H1 (cell line): ENCODE results near the gene MRPS26. TPM values are rescaled to one million over a fixed set of nuclear protein-coding genes. Genes with fewer than 3 reads are reported as not detected.

ENCODE experiments used
- CTCF ChIA-PET: fragments of 300-600 bp; sonication (Branson Sonifier 250); formaldehyde crosslinking; loops from one replicate; lab custom pipeline; 2021; ENCODE audit not compliant: partially characterized antibody; lab: Charles Lee
- POLR2A ChIA-PET: fragments of 300-600 bp; sonication (Branson Sonifier 250); formaldehyde crosslinking; loops from one replicate; lab custom pipeline; 2021; ENCODE audit warnings: inconsistent platforms; ENCODE audit not compliant: partially characterized antibody; lab: Charles Lee
- DNase-seq, 2 experiments: peaks; one replicate each; pipeline versions ENCODE4 v3.0.0 to v3.0.0-alpha.2; 2010 to 2022; ENCODE audit warnings: low spot score in 2 of 2, low read depth in 1 of 2, mixed read lengths in 1 of 2
- FAIRE-seq: peaks from 2 replicates; lab custom pipeline; 2011; peaks lifted over from hg19 to GRCh38; lab: Jason Lieb, UNC
- H2AFZ ChIP-seq: 2 replicates; pipeline ENCODE4 v1.8.1; 2012; ENCODE audit warnings: low read length, inconsistent platforms
- H2AK5ac ChIP-seq: 2 replicates; pipeline ENCODE4 v1.6.1; 2013; ENCODE audit warnings: low read depth, low read length
- H2BK120ac ChIP-seq: replicated peaks from 2 replicates; pipeline ENCODE3; 2013; ENCODE audit warnings: low read depth, low read length, inconsistent platforms
- H2BK12ac ChIP-seq: 2 replicates; pipeline ENCODE4 v1.6.1; 2013; ENCODE audit warnings: low read depth, low read length
- H2BK15ac ChIP-seq: 2 replicates; pipeline ENCODE4 v1.6.1; 2013; ENCODE audit warnings: low read length
- H2BK20ac ChIP-seq: 2 replicates; pipeline ENCODE4 v1.6.1; 2013; ENCODE audit warnings: low read length
- H2BK5ac ChIP-seq: 2 replicates; pipeline ENCODE4 v1.6.1; 2013; ENCODE audit warnings: low read depth, low read length
- H3K14ac ChIP-seq: 2 replicates; pipeline ENCODE4 v1.6.1; 2013; ENCODE audit warnings: inconsistent platforms; ENCODE audit not compliant: insufficient read length
- H3K18ac ChIP-seq: 2 replicates; pipeline ENCODE4 v1.6.1; 2013; ENCODE audit warnings: low read length; ENCODE audit errors: extremely low read depth
- H3K23ac ChIP-seq: 2 replicates; pipeline ENCODE4 v1.6.1; 2013; ENCODE audit warnings: inconsistent platforms; ENCODE audit not compliant: insufficient read length
- H3K23me2 ChIP-seq: 2 replicates; pipeline ENCODE4 v1.6.1; 2013; ENCODE audit warnings: low read depth, low read length
- H3K27ac ChIP-seq: 2 replicates; pipeline ENCODE4 v1.6.1; 2011; ENCODE audit warnings: low read depth, low read length, inconsistent platforms
- H3K27me3 ChIP-seq, 4 experiments: replicated peaks in 1 of 4; 1 replicate in 1 of 4; 2 replicates in 3 of 4; pipeline versions ENCODE4 v1.6.1 to v1.8.1; 2011 to 2013; ENCODE audit warnings: low read length in 3 of 4, mild to moderate bottlenecking in 3 of 4, inconsistent platforms in 2 of 4, mixed read lengths in 2 of 4, moderate library complexity in 1 of 4; ENCODE audit not compliant: control insufficient read depth in 3 of 4, insufficient read depth in 3 of 4; ENCODE audit errors: extremely low read depth in 1 of 4
- H3K36me3 ChIP-seq, 4 experiments: 2 replicates each; pipeline versions ENCODE4 v1.6.1 to v1.8.1; 2011 to 2013; ENCODE audit warnings: mild to moderate bottlenecking in 4 of 4, low read length in 3 of 4, moderate library complexity in 2 of 4, control low read depth in 1 of 4, inconsistent platforms in 1 of 4; ENCODE audit not compliant: insufficient read depth in 4 of 4, control insufficient read depth in 2 of 4
- H3K4ac ChIP-seq: replicated peaks from 2 replicates; pipeline ENCODE3; 2013; ENCODE audit warnings: low read length, low read depth, mixed read lengths, inconsistent platforms; ENCODE audit not compliant: insufficient read length
- H3K4me1 ChIP-seq, 4 experiments: replicated peaks in 1 of 4; 1 replicate in 1 of 4; 2 replicates in 3 of 4; pipeline versions ENCODE4 v1.6.1 to v1.8.1; 2011 to 2013; ENCODE audit warnings: low read length in 3 of 4, inconsistent platforms in 2 of 4, mixed read lengths in 1 of 4; ENCODE audit not compliant: insufficient read depth in 4 of 4, control insufficient read depth in 3 of 4
- H3K4me2 ChIP-seq, 2 experiments: 2 replicates each; pipeline versions ENCODE4 v1.6.1 to v1.8.1; 2011 to 2013; ENCODE audit warnings: low read depth in 2 of 2, low read length in 2 of 2, control low read depth in 1 of 2, inconsistent platforms in 1 of 2, mild to moderate bottlenecking in 1 of 2; ENCODE audit not compliant: insufficient read depth in 1 of 2
- H3K4me3 ChIP-seq, 4 experiments: fragments of 200-600, 300-600 bp in 1 of 4; sonication (generic), shearing (Covaris generic), sonication (Bioruptor Twin) in 1 of 4; 2 replicates each; pipeline versions ENCODE4 v1.5.1 to v1.8.1; 2011 to 2016; ENCODE audit warnings: low read length in 4 of 4, low read depth in 3 of 4, control low read depth in 2 of 4, inconsistent platforms in 2 of 4, mild to moderate bottlenecking in 2 of 4, mixed read lengths in 1 of 4, moderate library complexity in 1 of 4; ENCODE audit not compliant: insufficient read depth in 2 of 4; ENCODE audit errors: extremely low read depth in 1 of 4
- H3K56ac ChIP-seq: replicated peaks from 2 replicates; pipeline ENCODE3; 2013; ENCODE audit warnings: low read depth, mild to moderate bottlenecking, mixed read lengths, low read length, inconsistent platforms; ENCODE audit not compliant: insufficient read length
- H3K79me1 ChIP-seq: 2 replicates; pipeline ENCODE4 v1.6.1; 2013; ENCODE audit warnings: low read depth, low read length, control low read depth
- H3K79me2 ChIP-seq, 2 experiments: 2 replicates each; pipeline versions ENCODE4 v1.6.1 to v1.8.1; 2012 to 2013; ENCODE audit warnings: low read length in 2 of 2, mild to moderate bottlenecking in 2 of 2, inconsistent platforms in 1 of 2; ENCODE audit not compliant: insufficient read depth in 2 of 2, control insufficient read depth in 1 of 2
- H3K9ac ChIP-seq, 4 experiments: replicated peaks in 1 of 4; 1 replicate in 1 of 4; 2 replicates in 3 of 4; pipeline versions ENCODE4 v1.6.1 to v1.8.1; 2011 to 2013; ENCODE audit warnings: low read depth in 3 of 4, low read length in 3 of 4, control low read depth in 2 of 4, mild to moderate bottlenecking in 2 of 4, moderate library complexity in 2 of 4, inconsistent platforms in 1 of 4; ENCODE audit errors: extremely low read depth in 1 of 4
- H3K9me3 ChIP-seq, 2 experiments: 2 replicates each; pipeline versions ENCODE4 v1.6.1 to v1.8.1; 2012 to 2013; ENCODE audit warnings: mild to moderate bottlenecking in 2 of 2, moderate library complexity in 2 of 2, control low read depth in 1 of 2, inconsistent platforms in 1 of 2, low read depth in 1 of 2, low read length in 1 of 2, mixed read lengths in 1 of 2; ENCODE audit not compliant: insufficient read depth in 2 of 2
- H4K20me1 ChIP-seq, 2 experiments: replicated peaks in 1 of 2; 2 replicates each; pipeline versions ENCODE3 to v1.8.1; 2011 to 2013; ENCODE audit warnings: inconsistent platforms in 2 of 2, low read length in 2 of 2, mild to moderate bottlenecking in 1 of 2; ENCODE audit not compliant: insufficient read depth in 2 of 2, control insufficient read depth in 1 of 2
- H4K5ac ChIP-seq: 2 replicates; pipeline ENCODE4 v1.6.1; 2013; ENCODE audit warnings: low read length, low read depth, mixed read lengths, inconsistent platforms; ENCODE audit not compliant: insufficient read length
- H4K8ac ChIP-seq: 2 replicates; pipeline ENCODE4 v1.8.0; 2013; ENCODE audit warnings: mild to moderate bottlenecking, moderate library complexity, low read length, inconsistent platforms; ENCODE audit not compliant: insufficient read depth; ENCODE audit errors: extremely low read depth
- H4K91ac ChIP-seq: replicated peaks from 2 replicates; pipeline ENCODE3; 2013; ENCODE audit warnings: low read length, mixed read lengths, inconsistent platforms; ENCODE audit not compliant: insufficient read length
- BACH1 ChIP-seq: IDR thresholded peaks from 2 replicates; pipeline ENCODE4 v1.6.1; 2012; ENCODE audit warnings: low read length, improper control_type of control experiment
- RAD21 ChIP-seq, 2 experiments: IDR thresholded peaks in 1 of 2; conservative IDR thresholded peaks in 1 of 2; 2 replicates each; pipeline ENCODE4 v1.6.1; 2011; ENCODE audit warnings: low read depth in 2 of 2, low read length in 2 of 2, improper control_type of control experiment in 1 of 2, inconsistent platforms in 1 of 2, mild to moderate bottlenecking in 1 of 2, moderate library complexity in 1 of 2
- WGBS, 2 experiments: shearing (Covaris generic) in 1 of 2; methylation state at CpG; one replicate each; pipeline versions ENCODE4 v1.1.6 to v1.1.7; 2013 to 2015; ENCODE audit warnings: low lambda C conversion rate in 2 of 2, mixed read lengths in 2 of 2, inconsistent platforms in 1 of 2, low coverage in 1 of 2, missing lambda C conversion rate in 1 of 2; ENCODE audit not compliant: insufficient replicate concordance in 2 of 2, insufficient coverage in 1 of 2, insufficient read length in 1 of 2; ENCODE audit errors: extremely low coverage in 1 of 2, missing lambda C conversion rate in 1 of 2; 5-methylcytosine and 5-hydroxymethylcytosine counted together
- polyA plus RNA-seq, 7 experiments: library from polyadenylated mRNA; depleted of rRNA in 3 of 7; stranded (reverse) in 5 of 7; unstranded in 2 of 7; fragments of >200 nt in 5 of 7; fragments of 200-250 nt in 2 of 7; gene quantifications; 1 replicate in 5 of 7; 2 replicates in 1 of 7; 4 replicates in 1 of 7; pipeline versions ENCODE4 v1.2.1 to v1.2.3, GENCODE V29; 2011 to 2013; ENCODE audit warnings: missing spikeins in 2 of 7, mixed read lengths in 2 of 7
- total RNA-seq: library from RNA; stranded (reverse); fragmentation: NEBNext Ultra II Directional; extraction: Animal tissue kit (Norgen Biotek cat#: 25700); gene quantifications from 2 replicates; pipeline ENCODE4 v1.2.1, GENCODE V29; 2021
- TF ChIP-seq, protein P1 (sequence below), 3 experiments: IDR thresholded peaks; 1 replicate in 2 of 3; 2 replicates in 1 of 3; pipeline versions ENCODE4 v1.5.1 to v1.6.1; 2011; ENCODE audit warnings: low read length in 3 of 3, mild to moderate bottlenecking in 3 of 3, inconsistent platforms in 2 of 3, low read depth in 1 of 3, moderate library complexity in 1 of 3; ENCODE audit not compliant: insufficient read depth in 1 of 3; ENCODE audit errors: control extremely low read depth in 1 of 3

The MRPS26 gene
- total and polyA plus RNA-seq, 2 of the 8 experiments (the other 6 are each of a cell fraction or from before 2014, with no cell fraction given), result 83.6 to 103 TPM

DNA sequence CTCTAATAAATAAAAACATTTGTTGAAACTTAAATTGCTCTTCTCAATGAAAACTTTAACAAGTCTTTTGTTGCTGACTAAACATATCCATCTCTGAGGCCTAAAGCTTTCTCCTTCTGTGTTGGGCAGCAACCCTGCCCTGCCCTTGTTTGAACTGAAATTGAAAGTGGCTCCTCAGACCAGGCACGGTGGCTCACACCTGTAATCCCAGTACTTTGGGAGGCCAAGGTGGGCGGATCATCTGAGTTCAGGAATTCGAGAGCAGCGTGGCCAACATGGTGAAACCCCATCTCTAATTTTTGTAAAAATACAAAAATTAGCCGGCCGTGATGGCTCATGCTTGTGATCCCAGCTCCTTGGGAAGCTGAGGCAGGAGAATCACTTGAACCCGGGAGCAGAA is 31.7 kb upstream of the MRPS26 start:
- Histone ChIP-seq H3K27ac (no peak overlapping the region), H3K9me3 (peaks cover 3 to 7% of the 10 kb centered on the region in 2 experiments; a peak in 1 of 4 replicates), H3K4me3 (no peak overlapping the region), H2BK12ac (no peak overlapping the region), H4K8ac (no peak overlapping the region), H2AFZ (no peak overlapping the region), H3K23ac (no peak overlapping the region), H3K9ac (no peak overlapping the region), H3K14ac (no peak overlapping the region), H3K36me3 (peaks cover 6 to 27% (median 10%) of the 10 kb centered on the region in 4 experiments), H4K5ac (no peak overlapping the region), H3K23me2 (no peaks in the 10 kb centered on the region), H3K4ac (no peak overlapping the region), H3K18ac (no peak overlapping the region), H3K56ac (no peak overlapping the region), H4K20me1 (no peaks in the 10 kb centered on the region), H2BK120ac (no peak overlapping the region), H3K4me2 (no peak overlapping the region), H3K79me2 (no peaks in the 10 kb centered on the region), H3K79me1 (no peaks in the 10 kb centered on the region), H3K4me1 (no peaks in the 10 kb centered on the region), H2BK20ac (no peak overlapping the region), H2AK5ac (no peak overlapping the region), H2BK5ac (no peak overlapping the region), H2BK15ac (no peak overlapping the region), H3K27me3 (no peaks in the 10 kb centered on the region), H4K91ac (no peak overlapping the region)
- CTCF ChIA-PET, result no interaction called here
- TF ChIP-seq, protein P1, sequence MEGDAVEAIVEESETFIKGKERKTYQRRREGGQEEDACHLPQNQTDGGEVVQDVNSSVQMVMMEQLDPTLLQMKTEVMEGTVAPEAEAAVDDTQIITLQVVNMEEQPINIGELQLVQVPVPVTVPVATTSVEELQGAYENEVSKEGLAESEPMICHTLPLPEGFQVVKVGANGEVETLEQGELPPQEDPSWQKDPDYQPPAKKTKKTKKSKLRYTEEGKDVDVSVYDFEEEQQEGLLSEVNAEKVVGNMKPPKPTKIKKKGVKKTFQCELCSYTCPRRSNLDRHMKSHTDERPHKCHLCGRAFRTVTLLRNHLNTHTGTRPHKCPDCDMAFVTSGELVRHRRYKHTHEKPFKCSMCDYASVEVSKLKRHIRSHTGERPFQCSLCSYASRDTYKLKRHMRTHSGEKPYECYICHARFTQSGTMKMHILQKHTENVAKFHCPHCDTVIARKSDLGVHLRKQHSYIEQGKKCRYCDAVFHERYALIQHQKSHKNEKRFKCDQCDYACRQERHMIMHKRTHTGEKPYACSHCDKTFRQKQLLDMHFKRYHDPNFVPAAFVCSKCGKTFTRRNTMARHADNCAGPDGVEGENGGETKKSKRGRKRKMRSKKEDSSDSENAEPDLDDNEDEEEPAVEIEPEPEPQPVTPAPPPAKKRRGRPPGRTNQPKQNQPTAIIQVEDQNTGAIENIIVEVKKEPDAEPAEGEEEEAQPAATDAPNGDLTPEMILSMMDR (IDR thresholded peaks at IDR 0.05; ENCODE audit: control extremely low read depth in 1 of 3, insufficient read depth in 1 of 3, low read depth in 1 of 3, low read length in 3 of 3), result no peak
- no peak for TF ChIP-seq RAD21 (IDR thresholded peaks at IDR 0.05 in 1 of 2, conservative IDR thresholded peaks at IDR 0.05 in 1 of 2; ENCODE audit: low read depth in 2 of 2, low read length in 2 of 2)
- no peak for TF ChIP-seq BACH1
- FAIRE-seq (no peak), DNase-seq (no peak)
- WGBS, 2 experiments, result 94% methylated on average over 7 of the region's 7 CpGs; no CpG with 5 or more reads in 1 of the 2 experiments
- POLR2A ChIA-PET, result no interaction called here
